Panc1 (cell line): ENCODE measurements around the gene SBF2. TPM values are rescaled to one million over a fixed set of nuclear protein-coding genes. Genes with fewer than 3 reads are reported as not detected.

Source experiments
- ATAC-seq: fragments of 200-7000 bp; cut with Tn5 transposase; 2 replicates; pipeline ENCODE4 v1.9.1; 2020; ENCODE audit warnings: mild to moderate bottlenecking, moderate library complexity
- BruUV-seq: library from RNA; stranded (reverse); fragments of 400-500 nt; replicated peaks from 2 replicates; lab custom pipeline; 2021; lab: Mats Ljungman, UMichigan
- CTCF ChIA-PET: fragments of 300-600 bp; sonication (Branson Sonifier 250); formaldehyde crosslinking; loops from one replicate; lab custom pipeline; 2022; ENCODE audit warnings: antibody characterized with exemption; lab: Charles Lee
- POLR2A ChIA-PET: fragments of 300-600 bp; sonication (Branson Sonifier 250); formaldehyde crosslinking; loops from one replicate; lab custom pipeline; 2022; ENCODE audit warnings: antibody characterized with exemption; lab: Charles Lee
- DNase-seq: peaks from one replicate; pipeline ENCODE4 v3.0.0-alpha.2; 2010; ENCODE audit warnings: low read depth, low spot score
- H3K27ac ChIP-seq: 2 replicates; pipeline ENCODE4 v1.5.1; 2011; ENCODE audit warnings: mild to moderate bottlenecking, low read length, inconsistent platforms
- H3K27me3 ChIP-seq: fragments of 200-500 bp; sonication (Bioruptor generic); 2 replicates; pipeline ENCODE4 v1.6.0; 2014; ENCODE audit warnings: low read length, inconsistent platforms; ENCODE audit not compliant: control insufficient read depth, insufficient read depth
- H3K36me3 ChIP-seq: fragments of 200-500 bp; sonication (Bioruptor generic); 2 replicates; pipeline ENCODE4 v1.5.1; 2014; ENCODE audit warnings: inconsistent platforms, mild to moderate bottlenecking, low read length, moderate library complexity; ENCODE audit not compliant: control insufficient read depth, insufficient read depth
- H3K4me1 ChIP-seq: 2 replicates; pipeline ENCODE4 v1.5.1; 2011; ENCODE audit warnings: inconsistent platforms, mild to moderate bottlenecking, low read length, moderate library complexity; ENCODE audit not compliant: control insufficient read depth, insufficient read depth
- H3K4me3 ChIP-seq, 2 experiments: 2 replicates each; pipeline ENCODE4 v1.5.1; 2011 to 2012; ENCODE audit warnings: low read depth in 2 of 2, low read length in 2 of 2, mild to moderate bottlenecking in 2 of 2, inconsistent platforms in 1 of 2, moderate library complexity in 1 of 2
- H3K9me3 ChIP-seq: fragments of 200-500 bp; sonication (Bioruptor generic); 2 replicates; pipeline ENCODE4 v1.5.1; 2014; ENCODE audit warnings: low read depth, mild to moderate bottlenecking, inconsistent platforms, low read length, moderate library complexity; ENCODE audit not compliant: control insufficient read depth, insufficient read depth
- POLR2AphosphoS5 ChIP-seq: IDR thresholded peaks from 2 replicates; pipeline ENCODE4 v1.6.1; 2012; ENCODE audit warnings: mild to moderate bottlenecking, low read depth, low read length, moderate library complexity
- REST ChIP-seq, 2 experiments: IDR thresholded peaks; 2 replicates each; pipeline ENCODE4 v1.6.1; 2011 to 2012; ENCODE audit warnings: low read depth in 2 of 2, control low read depth in 1 of 2, low read length in 1 of 2, mild to moderate bottlenecking in 1 of 2, moderate library complexity in 1 of 2; ENCODE audit not compliant: insufficient read depth in 1 of 2
- SIN3A ChIP-seq: IDR thresholded peaks from 2 replicates; pipeline ENCODE4 v1.6.1; 2012; ENCODE audit warnings: low read depth, mild to moderate bottlenecking, low read length, moderate library complexity, borderline replicate concordance; ENCODE audit not compliant: insufficient read depth
- TCF7L2 ChIP-seq: IDR thresholded peaks from 2 replicates; pipeline ENCODE4 v1.6.1; 2011; ENCODE audit warnings: mild to moderate bottlenecking, low read depth, low read length, inconsistent platforms
- in situ Hi-C: cut with HindIII; loops from 2 replicates; pipeline ENCODE4 v1.10.0; 2016; ENCODE audit warnings: low sequenced_read_pairs, low pct_unique_long_range_greater_than_20kb
- intact Hi-C: fragments of 100-400 bp; cut with micrococcal nuclease; formaldehyde crosslinking; loops from one replicate; pipeline ENCODE4 v1.10.0; 2022; ENCODE audit not compliant: unreplicated experiment
- total RNA-seq: library from RNA; stranded (reverse); gene quantifications from one replicate; pipeline ENCODE4 v1.2.1, GENCODE V29; 2021; ENCODE audit not compliant: unreplicated experiment
- TF ChIP-seq, protein P1 (sequence below): fragments of 450-650 bp; IDR thresholded peaks from 2 replicates; pipeline ENCODE4 v1.5.1; 2017; ENCODE audit warnings: mild to moderate bottlenecking

The SBF2 gene
- total RNA-seq, 1 experiment from 2014 or later, result 65.0 TPM

DNA sequence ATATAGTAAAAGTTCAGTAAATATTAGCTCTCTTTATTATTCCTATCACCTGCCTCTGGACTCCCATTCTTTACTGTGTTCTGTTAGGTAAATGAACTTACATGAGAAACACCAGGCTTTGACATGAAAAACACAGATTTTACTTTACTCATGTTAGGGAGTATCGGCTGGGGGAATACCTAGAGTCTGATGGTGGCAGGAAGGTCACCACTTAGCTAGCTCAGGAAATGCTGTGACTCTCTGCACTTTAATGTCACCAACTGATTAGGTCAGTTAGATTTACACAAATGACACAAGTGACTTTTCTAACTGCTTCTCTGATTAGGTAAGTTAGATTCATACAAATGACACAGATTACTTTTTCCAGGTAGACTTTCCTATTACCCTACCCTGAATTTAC lies 405.1 kb downstream of the SBF2 start:
- no peak for DNase-seq
- ATAC-seq, result no peak
- no peaks in the 10 kb centered on the region for H3K9me3 ChIP-seq
- peak overlapping the region; percentile 79 for H3K27ac ChIP-seq
- TF ChIP-seq, protein P1, sequence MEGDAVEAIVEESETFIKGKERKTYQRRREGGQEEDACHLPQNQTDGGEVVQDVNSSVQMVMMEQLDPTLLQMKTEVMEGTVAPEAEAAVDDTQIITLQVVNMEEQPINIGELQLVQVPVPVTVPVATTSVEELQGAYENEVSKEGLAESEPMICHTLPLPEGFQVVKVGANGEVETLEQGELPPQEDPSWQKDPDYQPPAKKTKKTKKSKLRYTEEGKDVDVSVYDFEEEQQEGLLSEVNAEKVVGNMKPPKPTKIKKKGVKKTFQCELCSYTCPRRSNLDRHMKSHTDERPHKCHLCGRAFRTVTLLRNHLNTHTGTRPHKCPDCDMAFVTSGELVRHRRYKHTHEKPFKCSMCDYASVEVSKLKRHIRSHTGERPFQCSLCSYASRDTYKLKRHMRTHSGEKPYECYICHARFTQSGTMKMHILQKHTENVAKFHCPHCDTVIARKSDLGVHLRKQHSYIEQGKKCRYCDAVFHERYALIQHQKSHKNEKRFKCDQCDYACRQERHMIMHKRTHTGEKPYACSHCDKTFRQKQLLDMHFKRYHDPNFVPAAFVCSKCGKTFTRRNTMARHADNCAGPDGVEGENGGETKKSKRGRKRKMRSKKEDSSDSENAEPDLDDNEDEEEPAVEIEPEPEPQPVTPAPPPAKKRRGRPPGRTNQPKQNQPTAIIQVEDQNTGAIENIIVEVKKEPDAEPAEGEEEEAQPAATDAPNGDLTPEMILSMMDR, result no peak
- TF ChIP-seq REST (IDR thresholded peaks at IDR 0.05; ENCODE audit: insufficient read depth in 1 of 2, low read depth in 2 of 2, low read length in 1 of 2), result no peak
- TF ChIP-seq TCF7L2, result no peak
- TF ChIP-seq POLR2AphosphoS5, result no peak
- no peak for TF ChIP-seq SIN3A
- POLR2A ChIA-PET, result no interaction called here
- H3K27me3 ChIP-seq, result no peaks in the 10 kb centered on the region
- CTCF ChIA-PET, result no interaction called here
- no peaks in the 10 kb centered on the region for H3K36me3 ChIP-seq
- intact Hi-C loops (no loop called here), in situ Hi-C loops (no loop called here)
- no peak overlapping the region for H3K4me3 ChIP-seq
- peaks cover 12% of the 10 kb centered on the region; the same call in 1 of the 2 replicates for H3K4me1 ChIP-seq
- no TSS peak for BruUV-seq

GRCh38 chr11:9887472-9887871 lies 406.5 kb downstream of the SBF2 start:
- TF ChIP-seq REST (IDR thresholded peaks at IDR 0.05; ENCODE audit: insufficient read depth in 1 of 2, low read depth in 2 of 2, low read length in 1 of 2), result no peak
- TF ChIP-seq TCF7L2, result no peak
- no peak for TF ChIP-seq POLR2AphosphoS5
- TF ChIP-seq, protein P1, result no peak
- no peak for TF ChIP-seq SIN3A
- POLR2A ChIA-PET, result no interaction called here
- peak overlapping the region; percentile 74; the same call in 1 of the 2 replicates for H3K27ac ChIP-seq
- no peaks in the 10 kb centered on the region for H3K36me3 ChIP-seq
- H3K9me3 ChIP-seq, result no peaks in the 10 kb centered on the region
- H3K4me1 ChIP-seq, result peaks cover 12% of the 10 kb centered on the region; the same call in 1 of the 2 replicates
- intact Hi-C loops, result no loop called here
- in situ Hi-C loops, result no loop called here
- CTCF ChIA-PET, result no interaction called here
- DNase-seq (no peak), ATAC-seq (no peak)
- H3K4me3 ChIP-seq, result no peak overlapping the region
- BruUV-seq, result no TSS peak
- no peaks in the 10 kb centered on the region for H3K27me3 ChIP-seq
